Esophagus squamous epithelium (tissue), 4 donors: ENCODE results near the gene LRRC26. TPM values are rescaled to one million over a fixed set of nuclear protein-coding genes. Genes with fewer than 3 reads are reported as not detected.

Source experiments
- small RNA-seq, 4 donors: library from RNA; depleted of rRNA; stranded (forward); fragments of <200 nt; gene quantifications; one replicate each; pipeline ENCODE3, GENCODE V24; 2016
- total RNA-seq, 4 donors: library from RNA; depleted of rRNA; stranded (reverse); fragments of >200 nt; gene quantifications; one replicate each; pipeline ENCODE4 v1.1.0, GENCODE V29; 2016

Gene LRRC26
- total RNA-seq, 4 donors from 2014 or later = 0.82 to 3.7 (median 0.95) TPM; not detected in 1

Small RNAs within 50 kb of the gene (small RNA-seq; reads per million reads assigned to genes)
- gene MIR3621 = 0 reads per million in 4 donors

Other genes with a start within 250 kb of the LRRC26 start
- 100 to 1,000 TPM; 146 to 210 (median 163) TPM for gene FBXW5, start 225.3 kb downstream of the LRRC26 start, total RNA-seq
- 1 to 10 TPM in 1 of 4 donors, not detected in 3; 1.6 TPM for gene C8G, start 224.8 kb downstream of the LRRC26 start, total RNA-seq
- not detected for gene LCN12, start 217.8 kb downstream of the LRRC26 start, total RNA-seq
- gene PTGDS, start 192.5 kb downstream of the LRRC26 start, total RNA-seq = 100 to 1,000 TPM in 1 of 4 donors, 1 to 10 TPM in 3; 1.7 to 208 (median 4.8) TPM
- under 1 TPM in 1 of 4 donors, not detected in 3; 0.19 TPM for gene LCNL1, start 187.1 kb downstream of the LRRC26 start, total RNA-seq
- 10 to 100 TPM; 18.3 to 56.3 (median 49.6) TPM for gene PAXX, start 177.6 kb downstream of the LRRC26 start, total RNA-seq
- gene CLIC3, start 173.5 kb downstream of the LRRC26 start, total RNA-seq = 100 to 1,000 TPM in 3 of 4 donors, 10 to 100 TPM in 1; 94.8 to 442 (median 200) TPM
- gene ABCA2, start 141.8 kb downstream of the LRRC26 start, total RNA-seq = 10 to 100 TPM in 2 of 4 donors, 1 to 10 TPM in 2; 3.5 to 14.7 (median 7.6) TPM
- gene FUT7, start 138.0 kb downstream of the LRRC26 start, total RNA-seq = under 1 TPM in 3 of 4 donors, not detected in 1; 0.13 to 0.38 (median 0.21) TPM
- gene NPDC1, start 123.9 kb downstream of the LRRC26 start, total RNA-seq = 10 to 100 TPM; 11.9 to 45.2 (median 20.3) TPM
- 1 to 10 TPM in 2 of 4 donors, under 1 TPM in 2; 0.47 to 1.3 (median 0.86) TPM for gene ENTPD2, start 116.0 kb downstream of the LRRC26 start, total RNA-seq
- gene SAPCD2, start 99.5 kb downstream of the LRRC26 start, total RNA-seq = 10 to 100 TPM in 3 of 4 donors, 1 to 10 TPM in 1; 8.2 to 21.2 (median 14.7) TPM
- 1 to 10 TPM; 2.2 to 4.7 (median 3.7) TPM for gene UAP1L1, start 92.5 kb downstream of the LRRC26 start, total RNA-seq
- gene MAN1B1, start 83.1 kb downstream of the LRRC26 start, total RNA-seq = 10 to 100 TPM; 25.6 to 50.9 (median 39.4) TPM
- 100 to 1,000 TPM in 1 of 4 donors, 10 to 100 TPM in 3; 41.1 to 109 (median 62.4) TPM for gene DPP7, start 55.3 kb downstream of the LRRC26 start, total RNA-seq
- gene GRIN1, start 30.9 kb downstream of the LRRC26 start, total RNA-seq = under 1 TPM in 1 of 4 donors, not detected in 3; 0.38 TPM
- gene TMEM210, start 2.0 kb upstream of the LRRC26 start, total RNA-seq = not detected
- gene ANAPC2, start 18.5 kb upstream of the LRRC26 start, total RNA-seq = 10 to 100 TPM; 14.0 to 34.1 (median 25.1) TPM
- gene SSNA1, start 18.6 kb upstream of the LRRC26 start, total RNA-seq = 100 to 1,000 TPM in 2 of 4 donors, 10 to 100 TPM in 2; 67.1 to 124 (median 96.7) TPM
- 10 to 100 TPM; 13.0 to 34.2 (median 15.8) TPM for gene TPRN, start 30.7 kb upstream of the LRRC26 start, total RNA-seq
- 10 to 100 TPM; 19.4 to 29.6 (median 25.4) TPM for gene TMEM203, start 35.6 kb upstream of the LRRC26 start, total RNA-seq
- gene NDOR1, start 35.6 kb upstream of the LRRC26 start, total RNA-seq = 10 to 100 TPM in 1 of 4 donors, 1 to 10 TPM in 3; 5.3 to 11.2 (median 7.7) TPM
- gene RNF208, start 52.2 kb upstream of the LRRC26 start, total RNA-seq = 1 to 10 TPM; 2.3 to 3.2 (median 2.5) TPM
- gene CYSRT1, start 55.1 kb upstream of the LRRC26 start, total RNA-seq = 100 to 1,000 TPM; 114 to 301 (median 152) TPM
- gene RNF224, start 57.5 kb upstream of the LRRC26 start, total RNA-seq = 1 to 10 TPM; 1.2 to 5.2 (median 3.0) TPM
- 1 to 10 TPM in 1 of 4 donors, under 1 TPM in 2, not detected in 1; 0.11 to 1.7 (median 0.38) TPM for gene SLC34A3, start 60.9 kb upstream of the LRRC26 start, total RNA-seq
- gene TUBB4B, start 71.2 kb upstream of the LRRC26 start, total RNA-seq = 100 to 1,000 TPM; 367 to 753 (median 540) TPM
- not detected for gene STPG3, start 81.2 kb upstream of the LRRC26 start, total RNA-seq
- gene NELFB, start 85.3 kb upstream of the LRRC26 start, total RNA-seq = 10 to 100 TPM; 26.1 to 41.4 (median 35.2) TPM
- 10 to 100 TPM in 3 of 4 donors, 1 to 10 TPM in 1; 8.8 to 17.5 (median 13.5) TPM for gene TOR4A, start 107.7 kb upstream of the LRRC26 start, total RNA-seq
- 10 to 100 TPM; 19.6 to 33.9 (median 27.5) TPM for gene NRARP, start 132.2 kb upstream of the LRRC26 start, total RNA-seq